ENCODE results near the gene OVOL1. TPM values are rescaled to one million over a fixed set of nuclear protein-coding genes. Genes with fewer than 3 reads are reported as not detected.
A peak's percentile ranks its signal among the peaks of the same experiment; 100 is the strongest.

The OVOL1 gene
- 2.7 TPM for total RNA-seq
- long read RNA-seq, transcript OVOL1-201 (4 exons, 3,034 nt) = major isoform, 5 of 6 reads
- long read RNA-seq, partial matches to known transcripts = 0 of 6 reads
- long read RNA-seq, other reads (novel, unspliced or antisense) = 1 of 6 reads

GRCh38 chr11:65786786-65787636, at the start of gene OVOL1:
TSS of gene OVOL1 (plus strand) at chr11:65787063. CDS start at chr11:65787374, 311 bp downstream.
- Histone ChIP-seq H3K27me3 (peaks cover 25% of the 10 kb centered on the region), H3K36me3 (no peaks in the 10 kb centered on the region), H3K4me1 (peaks cover 14% of the 10 kb centered on the region), H3K4me3 (peak within 1 kb of the TSS; percentile 46), H3K9me3 (no peaks in the 10 kb centered on the region), H3K27ac (no peak within 1 kb of the TSS)
- DNase-seq = peak; percentile 91
- TF ChIP-seq, protein P1, sequence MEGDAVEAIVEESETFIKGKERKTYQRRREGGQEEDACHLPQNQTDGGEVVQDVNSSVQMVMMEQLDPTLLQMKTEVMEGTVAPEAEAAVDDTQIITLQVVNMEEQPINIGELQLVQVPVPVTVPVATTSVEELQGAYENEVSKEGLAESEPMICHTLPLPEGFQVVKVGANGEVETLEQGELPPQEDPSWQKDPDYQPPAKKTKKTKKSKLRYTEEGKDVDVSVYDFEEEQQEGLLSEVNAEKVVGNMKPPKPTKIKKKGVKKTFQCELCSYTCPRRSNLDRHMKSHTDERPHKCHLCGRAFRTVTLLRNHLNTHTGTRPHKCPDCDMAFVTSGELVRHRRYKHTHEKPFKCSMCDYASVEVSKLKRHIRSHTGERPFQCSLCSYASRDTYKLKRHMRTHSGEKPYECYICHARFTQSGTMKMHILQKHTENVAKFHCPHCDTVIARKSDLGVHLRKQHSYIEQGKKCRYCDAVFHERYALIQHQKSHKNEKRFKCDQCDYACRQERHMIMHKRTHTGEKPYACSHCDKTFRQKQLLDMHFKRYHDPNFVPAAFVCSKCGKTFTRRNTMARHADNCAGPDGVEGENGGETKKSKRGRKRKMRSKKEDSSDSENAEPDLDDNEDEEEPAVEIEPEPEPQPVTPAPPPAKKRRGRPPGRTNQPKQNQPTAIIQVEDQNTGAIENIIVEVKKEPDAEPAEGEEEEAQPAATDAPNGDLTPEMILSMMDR (IDR thresholded peaks at IDR 0.05) = no peak
- intact Hi-C loops (cut with DNase I) = no loop called here
- peak; percentile 64 for ATAC-seq

- Histone ChIP-seq H3K9me3 (no peaks in the 10 kb centered on the region), H3K4me3 (no peak overlapping the region), H3K27ac (no peak overlapping the region), H3K4me1 (no peaks in the 10 kb centered on the region), H3K36me3 (no peaks in the 10 kb centered on the region), H3K27me3 (no peaks in the 10 kb centered on the region)
- intact Hi-C loops (cut with DNase I) = no loop called here
- no peak for DNase-seq
- TF ChIP-seq, protein P1 (IDR thresholded peaks at IDR 0.05) = no peak
- no peak for ATAC-seq
These were observed 47.8 kb upstream of the OVOL1 start for GRCh38 chr11:65739022-65739421.

- TF ChIP-seq, protein P1 (IDR thresholded peaks at IDR 0.05) = no peak
These were observed 45.7 kb upstream of the OVOL1 start for GRCh38 chr11:65741185-65741584.

GRCh38 chr11:65742353-65742752, 44.5 kb upstream of the OVOL1 start:
- H3K4me1 ChIP-seq = no peaks in the 10 kb centered on the region
- ATAC-seq (no peak), DNase-seq (no peak)
- H3K27ac ChIP-seq = no peak overlapping the region
- H3K36me3 ChIP-seq = no peaks in the 10 kb centered on the region
- intact Hi-C loops (cut with DNase I) = no loop called here
- H3K27me3 ChIP-seq = no peaks in the 10 kb centered on the region
- TF ChIP-seq, protein P1 (IDR thresholded peaks at IDR 0.05) = no peak
- H3K9me3 ChIP-seq = no peaks in the 10 kb centered on the region
- no peak overlapping the region for H3K4me3 ChIP-seq

More at GRCh38 chr11:65741185-65741584, 45.7 kb upstream of the OVOL1 start:
- no peak for ATAC-seq
- H3K36me3 ChIP-seq = no peaks in the 10 kb centered on the region
- no peaks in the 10 kb centered on the region for H3K4me1 ChIP-seq
- no peak for DNase-seq
- intact Hi-C loops (cut with DNase I) = no loop called here
- no peak overlapping the region for H3K27ac ChIP-seq
- no peaks in the 10 kb centered on the region for H3K9me3 ChIP-seq
- no peak overlapping the region for H3K4me3 ChIP-seq
- H3K27me3 ChIP-seq = no peaks in the 10 kb centered on the region

DNA sequence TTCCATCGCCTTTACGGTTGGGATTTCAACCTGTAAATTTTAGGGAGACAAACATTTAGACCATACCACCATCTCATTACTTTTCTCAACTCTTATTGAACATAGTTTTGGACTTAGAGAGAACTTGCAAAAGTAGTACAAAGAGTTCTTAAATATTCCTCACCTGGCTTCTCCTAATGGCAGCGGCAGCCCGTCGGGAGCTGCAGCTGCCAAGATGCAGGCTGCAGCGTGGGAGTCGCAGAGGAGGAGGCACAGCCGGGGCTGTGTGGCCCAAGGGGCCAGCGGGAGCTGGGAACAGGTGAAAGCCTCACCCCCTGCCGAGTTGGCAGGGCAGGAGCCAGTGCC, 43.2 kb upstream of the OVOL1 start:
- ATAC-seq = no peak
- H3K36me3 ChIP-seq = no peaks in the 10 kb centered on the region
- TF ChIP-seq, protein P1 (IDR thresholded peaks at IDR 0.05) = no peak
- H3K9me3 ChIP-seq = no peaks in the 10 kb centered on the region
- no peak for DNase-seq
- no peak overlapping the region for H3K4me3 ChIP-seq
- intact Hi-C loops (cut with DNase I) = no loop called here
- no peaks in the 10 kb centered on the region for H3K4me1 ChIP-seq
- H3K27me3 ChIP-seq = no peaks in the 10 kb centered on the region
- H3K27ac ChIP-seq = no peak overlapping the region

Data from upper lobe of right lung (tissue), 1 donor.